ENCODE results near the gene RGS3. TPM values are rescaled to one million over a fixed set of nuclear protein-coding genes. Genes with fewer than 3 reads are reported as not detected.
A peak's percentile ranks its signal among the peaks of the same experiment; 100 is the strongest.
"Not testable (repeated sequence)": the region's sequence is repeated elsewhere in the genome, so short reads cannot be mapped to it uniquely, and the experiment has no call there.

Gene RGS3
- 10 to 100 TPM; 41.3 to 52.9 (median 47.4) TPM for polyA plus RNA-seq (ENCODE audit: insufficient read length in 4 of 4)

- DNase-seq (ENCODE audit: low read depth in 4 of 4, low spot score in 2 of 4): peak in 3 of 4 donors; percentile 36 to 68 (median 59)
These were observed at the start of gene RGS3 for GRCh38 chr9:113463418-113464285. Gene RGS3 (plus strand): TSS chr9:113463727. CDS start chr9:113463803, 76 bp downstream.

GRCh38 chr9:113416149-113416721 is 47.3 kb upstream of the RGS3 start:
- DNase-seq (ENCODE audit: low read depth in 4 of 4, low spot score in 2 of 4): no peak

- no peak for DNase-seq (ENCODE audit: low read depth in 4 of 4, low spot score in 2 of 4)
These were observed 46.2 kb upstream of the RGS3 start for GRCh38 chr9:113417370-113417769.

- DNase-seq (ENCODE audit: low read depth in 4 of 4, low spot score in 2 of 4): no peak
These were observed 41.8 kb upstream of the RGS3 start for GRCh38 chr9:113421726-113422125.

- no peak for DNase-seq (ENCODE audit: low read depth in 4 of 4, low spot score in 2 of 4)
These were observed 38.5 kb upstream of the RGS3 start for GRCh38 chr9:113425072-113425471.

- no peak for DNase-seq (ENCODE audit: low read depth in 4 of 4, low spot score in 2 of 4)
These were observed 36.8 kb upstream of the RGS3 start for GRCh38 chr9:113426701-113427100.

GRCh38 chr9:113427629-113428028 is 35.9 kb upstream of the RGS3 start:
- no peak for DNase-seq (ENCODE audit: low read depth in 4 of 4, low spot score in 2 of 4)

GRCh38 chr9:113428062-113428615 is 35.4 kb upstream of the RGS3 start:
- no peak for DNase-seq (ENCODE audit: low read depth in 4 of 4, low spot score in 2 of 4)

GRCh38 chr9:113431191-113431590 is 32.3 kb upstream of the RGS3 start:
- no peak for DNase-seq (ENCODE audit: low read depth in 4 of 4, low spot score in 2 of 4)

GRCh38 chr9:113436728-113437515 is 26.6 kb upstream of the RGS3 start:
- DNase-seq (ENCODE audit: low read depth in 4 of 4, low spot score in 2 of 4): no peak

- not testable (repeated sequence) for DNase-seq (ENCODE audit: low read depth in 4 of 4, low spot score in 2 of 4)
These were observed 25.8 kb upstream of the RGS3 start for GRCh38 chr9:113437716-113438115.

- DNase-seq (ENCODE audit: low read depth in 4 of 4, low spot score in 2 of 4): no peak
These were observed 18.8 kb upstream of the RGS3 start for GRCh38 chr9:113444736-113445135.

- DNase-seq (ENCODE audit: low read depth in 4 of 4, low spot score in 2 of 4): peak in 1 of 4 donors; percentile 36
These were observed 17.2 kb upstream of the RGS3 start for GRCh38 chr9:113446323-113446740.

GRCh38 chr9:113449376-113449775 is 14.2 kb upstream of the RGS3 start:
- DNase-seq (ENCODE audit: low read depth in 4 of 4, low spot score in 2 of 4): no peak

- DNase-seq (ENCODE audit: low read depth in 4 of 4, low spot score in 2 of 4): no peak
These were observed 11.4 kb upstream of the RGS3 start for GRCh38 chr9:113452113-113452605.

GRCh38 chr9:113454914-113455761 is 8.4 kb upstream of the RGS3 start:
- DNase-seq (ENCODE audit: low read depth in 4 of 4, low spot score in 2 of 4): no peak

GRCh38 chr9:113456235-113456634 is 7.3 kb upstream of the RGS3 start:
- DNase-seq (ENCODE audit: low read depth in 4 of 4, low spot score in 2 of 4): no peak

- DNase-seq (ENCODE audit: low read depth in 4 of 4, low spot score in 2 of 4): no peak
These were observed 2.2 kb upstream of the RGS3 start for GRCh38 chr9:113461285-113461684.

GRCh38 chr9:113461943-113462342 is 1.6 kb upstream of the RGS3 start:
- DNase-seq (ENCODE audit: low read depth in 4 of 4, low spot score in 2 of 4): no peak

- DNase-seq (ENCODE audit: low read depth in 4 of 4, low spot score in 2 of 4): no peak
These were observed 693 bp upstream of the RGS3 start for GRCh38 chr9:113462781-113463286.
